Peyer's patch (tissue), 4 donors: Measurements from ENCODE around the gene POLK.

Source experiments
- CTCF ChIP-seq, 6 experiments: fragments of 450-650 bp in 4 of 6; fragments of 200-600 bp in 2 of 6; sonication (generic) in 1 of 6; IDR thresholded peaks; one replicate each; pipeline ENCODE4 v1.5.1; 2017 to 2019; ENCODE audit warnings: antibody characterized with exemption in 6 of 6, mild to moderate bottlenecking in 3 of 6, moderate library complexity in 1 of 6
- POLR2A ChIP-seq, 2 donors: fragments of 450-650 bp; IDR thresholded peaks; one replicate each; pipeline ENCODE4 v1.5.1; 2017; ENCODE audit warnings: antibody characterized with exemption in 2 of 2, mild to moderate bottlenecking in 2 of 2, moderate library complexity in 2 of 2

DNA sequence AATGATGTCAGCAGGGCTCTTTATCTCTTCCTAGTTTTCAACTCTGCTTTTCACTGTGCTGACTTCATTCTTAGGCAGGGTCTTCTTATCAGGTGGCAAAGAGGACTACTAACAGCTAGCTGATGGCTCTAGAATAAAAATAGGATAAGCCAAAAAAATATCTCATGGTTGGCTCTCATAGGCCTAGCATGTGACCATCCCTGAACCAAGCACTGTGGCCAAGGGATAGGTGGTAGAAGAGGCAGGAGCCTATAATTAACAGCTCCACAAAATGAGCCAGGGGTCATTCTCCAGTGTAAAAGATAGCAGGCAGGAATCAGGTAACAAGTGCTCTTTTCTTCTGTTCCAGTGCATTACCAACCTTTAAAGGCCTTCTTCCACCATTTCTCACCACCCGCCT lies 120.6 kb downstream of the POLK start:
- TF ChIP-seq CTCF (IDR thresholded peaks at IDR 0.05), result no peak
- TF ChIP-seq POLR2A (IDR thresholded peaks at IDR 0.05), result no peak
